Measurements from ENCODE around the gene LIMD2.

LIMD2 gene

GRCh38 chr17:63692195-63692816 is 7.6 kb downstream of the LIMD2 start:
- TF ChIP-seq, protein P1, sequence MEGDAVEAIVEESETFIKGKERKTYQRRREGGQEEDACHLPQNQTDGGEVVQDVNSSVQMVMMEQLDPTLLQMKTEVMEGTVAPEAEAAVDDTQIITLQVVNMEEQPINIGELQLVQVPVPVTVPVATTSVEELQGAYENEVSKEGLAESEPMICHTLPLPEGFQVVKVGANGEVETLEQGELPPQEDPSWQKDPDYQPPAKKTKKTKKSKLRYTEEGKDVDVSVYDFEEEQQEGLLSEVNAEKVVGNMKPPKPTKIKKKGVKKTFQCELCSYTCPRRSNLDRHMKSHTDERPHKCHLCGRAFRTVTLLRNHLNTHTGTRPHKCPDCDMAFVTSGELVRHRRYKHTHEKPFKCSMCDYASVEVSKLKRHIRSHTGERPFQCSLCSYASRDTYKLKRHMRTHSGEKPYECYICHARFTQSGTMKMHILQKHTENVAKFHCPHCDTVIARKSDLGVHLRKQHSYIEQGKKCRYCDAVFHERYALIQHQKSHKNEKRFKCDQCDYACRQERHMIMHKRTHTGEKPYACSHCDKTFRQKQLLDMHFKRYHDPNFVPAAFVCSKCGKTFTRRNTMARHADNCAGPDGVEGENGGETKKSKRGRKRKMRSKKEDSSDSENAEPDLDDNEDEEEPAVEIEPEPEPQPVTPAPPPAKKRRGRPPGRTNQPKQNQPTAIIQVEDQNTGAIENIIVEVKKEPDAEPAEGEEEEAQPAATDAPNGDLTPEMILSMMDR (IDR thresholded peaks at IDR 0.05; ENCODE audit: low read length, missing control alignments) = no peak
- DNase-seq (ENCODE audit: low read depth) = no peak
- no peak overlapping the region for H3K4me3 ChIP-seq (replicated peaks; ENCODE audit: low read depth, low read length)

DNA sequence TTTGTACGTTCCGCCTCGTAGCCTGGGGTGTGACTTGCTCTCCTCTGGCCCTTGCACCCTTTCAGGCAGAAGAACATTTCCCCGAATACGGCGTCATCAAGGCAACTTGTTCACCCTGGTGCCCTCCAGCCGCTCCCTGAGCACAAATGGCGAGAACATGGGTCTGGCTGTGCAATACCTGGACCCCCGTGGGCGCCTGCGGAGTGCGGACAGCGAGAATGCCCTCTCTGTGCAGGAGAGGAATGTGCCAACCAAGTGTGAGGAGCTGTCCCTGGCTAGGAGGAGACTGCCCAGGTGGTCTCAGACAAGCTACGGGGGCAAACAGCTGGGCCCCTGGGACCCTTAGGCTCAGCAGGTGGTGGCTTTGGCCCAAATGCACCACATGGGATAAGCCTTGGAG is 10.4 kb downstream of the LIMD2 start:
- TF ChIP-seq, protein P1 (IDR thresholded peaks at IDR 0.05; ENCODE audit: low read length, missing control alignments) = no peak
- no peak overlapping the region for H3K4me3 ChIP-seq (replicated peaks; ENCODE audit: low read depth, low read length)
- no peak for DNase-seq (ENCODE audit: low read depth)

GRCh38 chr17:63688396-63689020 is 11.4 kb downstream of the LIMD2 start:
- no peak overlapping the region for H3K4me3 ChIP-seq (replicated peaks; ENCODE audit: low read depth, low read length)
- TF ChIP-seq, protein P1 (IDR thresholded peaks at IDR 0.05; ENCODE audit: low read length, missing control alignments) = no peak
- no peak for DNase-seq (ENCODE audit: low read depth)

DNA sequence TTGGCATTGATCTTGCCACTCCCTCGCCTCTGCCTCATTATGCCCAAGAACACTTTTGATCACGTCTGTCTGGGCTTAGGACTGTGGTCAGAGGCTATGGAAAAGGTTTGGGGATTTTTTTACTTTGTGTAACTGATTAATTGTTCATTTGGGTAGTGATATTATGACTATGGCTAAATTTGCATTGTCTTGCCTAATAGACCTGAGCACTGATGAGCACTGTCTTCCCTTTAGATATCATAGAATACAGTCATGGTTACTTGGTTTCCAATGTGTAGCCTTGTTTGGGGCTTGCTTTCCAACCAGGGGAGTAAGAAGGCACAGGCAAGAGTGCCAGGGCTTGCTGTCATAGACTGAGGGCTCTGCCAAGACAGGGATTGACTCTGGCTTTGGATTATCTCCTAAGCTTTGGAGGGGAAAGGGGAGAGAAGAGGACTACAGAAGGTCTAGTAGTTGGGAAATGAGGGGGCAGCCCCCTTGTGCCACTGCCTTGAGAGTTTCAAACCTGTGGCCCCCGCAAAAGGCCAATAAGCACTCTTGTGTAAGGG is 13.7 kb downstream of the LIMD2 start:
- no peak for DNase-seq (ENCODE audit: low read depth)
- TF ChIP-seq, protein P1 (IDR thresholded peaks at IDR 0.05; ENCODE audit: low read length, missing control alignments) = no peak
- no peak overlapping the region for H3K4me3 ChIP-seq (replicated peaks; ENCODE audit: low read depth, low read length)

DNA sequence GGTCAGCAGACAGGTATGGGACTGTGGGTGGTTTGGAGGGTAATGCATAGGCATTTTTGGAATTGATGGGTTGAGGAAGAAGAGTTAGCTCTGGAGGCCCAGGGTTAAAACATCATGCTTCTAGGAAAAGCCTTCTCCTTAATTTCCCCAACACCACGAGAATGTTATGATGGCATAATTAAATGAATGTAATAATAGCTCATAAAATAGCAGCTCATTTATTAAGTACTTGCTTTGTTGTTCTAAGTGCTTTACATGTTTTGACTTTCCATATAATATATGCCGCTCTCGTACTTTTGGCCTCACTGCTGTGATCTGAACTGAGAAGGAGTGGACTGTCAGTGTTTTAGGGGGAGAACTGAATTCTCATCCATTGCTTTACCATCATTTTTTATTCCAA is 14.3 kb downstream of the LIMD2 start:
- no peak for DNase-seq (ENCODE audit: low read depth)
- H3K4me3 ChIP-seq (replicated peaks; ENCODE audit: low read depth, low read length) = no peak overlapping the region
- TF ChIP-seq, protein P1 (IDR thresholded peaks at IDR 0.05; ENCODE audit: low read length, missing control alignments) = no peak

GRCh38 chr17:63685041-63685440 is 14.9 kb downstream of the LIMD2 start:
- TF ChIP-seq, protein P1 (IDR thresholded peaks at IDR 0.05; ENCODE audit: low read length, missing control alignments) = no peak
- no peak overlapping the region for H3K4me3 ChIP-seq (replicated peaks; ENCODE audit: low read depth, low read length)
- no peak for DNase-seq (ENCODE audit: low read depth)
